CD14-positive monocyte (primary cell): ENCODE measurements around the gene GAA. TPM values are rescaled to one million over a fixed set of nuclear protein-coding genes. Genes with fewer than 3 reads are reported as not detected.

Experiments
- DNase-seq, 3 donors: peaks; one replicate each; pipeline ENCODE4 v3.0.0-alpha.2; 2011 to 2022
- H2AFZ ChIP-seq: 2 replicates; pipeline ENCODE4 v1.6.0; 2012; ENCODE audit warnings: mild to moderate bottlenecking, low read depth, low read length, inconsistent platforms; ENCODE audit not compliant: insufficient read depth, poor library complexity, severe bottlenecking
- H3K27ac ChIP-seq, 2 donors: 1 replicate in 1 of 2; 2 replicates in 1 of 2; pipeline ENCODE4 v1.5.1; 2012 to 2013; ENCODE audit warnings: low read length in 2 of 2, control low read depth in 1 of 2, inconsistent platforms in 1 of 2, low read depth in 1 of 2, mild to moderate bottlenecking in 1 of 2
- H3K27me3 ChIP-seq, 2 donors: one replicate each; pipeline versions ENCODE4 v1.6.0 to v1.6.1; 2011 to 2013; ENCODE audit warnings: low read length in 2 of 2; ENCODE audit not compliant: control insufficient read depth in 2 of 2, insufficient read depth in 2 of 2
- H3K36me3 ChIP-seq, 2 donors: replicated peaks in 1 of 2; 1 replicate in 1 of 2; 2 replicates in 1 of 2; pipeline versions ENCODE4 v1.5.1 to v1.6.1; 2012 to 2013; ENCODE audit warnings: low read length in 2 of 2, control low read depth in 1 of 2, inconsistent platforms in 1 of 2, mild to moderate bottlenecking in 1 of 2; ENCODE audit not compliant: insufficient read depth in 2 of 2, control insufficient read depth in 1 of 2
- H3K4me1 ChIP-seq, 2 donors: 1 replicate in 1 of 2; 2 replicates in 1 of 2; pipeline versions ENCODE4 v1.5.1 to v1.6.1; 2012 to 2013; ENCODE audit warnings: low read length in 2 of 2, control low read depth in 1 of 2, inconsistent platforms in 1 of 2, mild to moderate bottlenecking in 1 of 2, moderate library complexity in 1 of 2; ENCODE audit not compliant: insufficient read depth in 2 of 2, control insufficient read depth in 1 of 2
- H3K4me2 ChIP-seq: replicated peaks from 2 replicates; pipeline ENCODE3; 2012; ENCODE audit warnings: low read length, moderate library complexity, mild to moderate bottlenecking; ENCODE audit not compliant: poor library complexity, severe bottlenecking; ENCODE audit errors: extremely low read depth
- H3K4me3 ChIP-seq, 3 experiments: fragments of 200-600 bp in 1 of 3; sonication (generic) in 1 of 3; replicated peaks in 1 of 3; 1 replicate in 2 of 3; 2 replicates in 1 of 3; pipeline ENCODE4 v1.5.1; 2011 to 2013; ENCODE audit warnings: low read length in 3 of 3, mild to moderate bottlenecking in 3 of 3, control low read depth in 2 of 3, low read depth in 2 of 3, inconsistent platforms in 1 of 3, moderate library complexity in 1 of 3
- H3K79me2 ChIP-seq: 2 replicates; pipeline ENCODE4 v1.6.0; 2012; ENCODE audit warnings: mild to moderate bottlenecking, control low read depth, inconsistent platforms, low read length, moderate library complexity; ENCODE audit not compliant: insufficient read depth
- H3K9ac ChIP-seq: 2 replicates; pipeline ENCODE4 v1.6.0; 2017; ENCODE audit warnings: low read length, mild to moderate bottlenecking; ENCODE audit not compliant: insufficient read depth, poor library complexity, severe bottlenecking
- H3K9me3 ChIP-seq, 2 donors: replicated peaks in 1 of 2; 1 replicate in 1 of 2; 2 replicates in 1 of 2; pipeline versions ENCODE4 v1.5.1 to v1.6.1; 2012 to 2013; ENCODE audit warnings: low read length in 2 of 2, control low read depth in 1 of 2; ENCODE audit not compliant: control insufficient read depth in 1 of 2, insufficient read depth in 1 of 2
- H4K20me1 ChIP-seq: 2 replicates; pipeline ENCODE4 v1.6.0; 2012; ENCODE audit warnings: mild to moderate bottlenecking, low read length, control low read depth, moderate library complexity; ENCODE audit not compliant: insufficient read depth
- H3K27ac Mint-ChIP-seq, 7 donors: one replicate each; pipeline ENCODE4 v1.8.0; 2020; ENCODE audit warnings: mild to moderate bottlenecking in 7 of 7, mixed read lengths in 7 of 7, moderate library complexity in 6 of 7, inconsistent platforms in 2 of 7
- H3K27me3 Mint-ChIP-seq, 3 donors: one replicate each; pipeline ENCODE4 v1.8.0; 2021 to 2022; ENCODE audit warnings: low read depth in 3 of 3, mild to moderate bottlenecking in 3 of 3, mixed read lengths in 3 of 3, moderate library complexity in 3 of 3, inconsistent platforms in 1 of 3
- H3K36me3 Mint-ChIP-seq, 2 donors: one replicate each; pipeline ENCODE4 v1.8.0; 2020; ENCODE audit warnings: mixed read lengths in 2 of 2, inconsistent platforms in 1 of 2, mild to moderate bottlenecking in 1 of 2
- H3K4me1 Mint-ChIP-seq: one replicate; pipeline ENCODE4 v1.8.0; 2020; ENCODE audit warnings: mild to moderate bottlenecking, mixed read lengths
- H3K4me3 Mint-ChIP-seq, 2 donors: one replicate each; pipeline ENCODE4 v1.8.0; 2020; ENCODE audit warnings: mild to moderate bottlenecking in 2 of 2, mixed read lengths in 2 of 2, moderate library complexity in 1 of 2
- H3K9me3 Mint-ChIP-seq, 7 donors: one replicate each; pipeline ENCODE4 v1.8.0; 2020 to 2022; ENCODE audit warnings: mixed read lengths in 7 of 7, mild to moderate bottlenecking in 6 of 7, moderate library complexity in 6 of 7, inconsistent platforms in 2 of 7
- CTCF ChIP-seq: fragments of 200-600 bp; IDR thresholded peaks from one replicate; pipeline ENCODE4 v1.8.0; 2022; ENCODE audit warnings: antibody characterized with exemption, mild to moderate bottlenecking
- WGBS: methylation state at CpG from one replicate; pipeline ENCODE4 v1.1.5; 2013; ENCODE audit warnings: missing lambda C conversion rate; ENCODE audit not compliant: insufficient coverage; 5-methylcytosine and 5-hydroxymethylcytosine counted together
- intact Hi-C, 2 donors: fragments of 100-400 bp; cut with micrococcal nuclease; formaldehyde crosslinking; loops; one replicate each; pipeline versions ENCODE4 v1.15.0 to v1.15.1; 2023
- polyA plus RNA-seq, 3 donors: library from polyadenylated mRNA; depleted of rRNA in 1 of 3; unstranded in 2 of 3; stranded (reverse) in 1 of 3; fragments of 300-500 nt in 2 of 3; fragments of >200 nt in 1 of 3; fragmentation: Illumina TruSeq in 2 of 3; gene quantifications; 1 replicate in 2 of 3; 2 replicates in 1 of 3; pipeline ENCODE4 v1.2.3, GENCODE V29; 2012 to 2021

Gene GAA
- polyA plus RNA-seq, 3 donors = 116 to 140 (median 120) TPM

- peaks cover 51 to 55% of the 10 kb centered on the region in 2 donors for H3K36me3 ChIP-seq
- H2AFZ ChIP-seq = no peak overlapping the region
- peaks cover 0 to 3% of the 10 kb centered on the region in 2 donors for H3K27me3 ChIP-seq
- no peak for TF ChIP-seq CTCF
- Mint-ChIP-seq H3K36me3 (peaks cover 54 to 60% of the 10 kb centered on the region in 2 donors), H3K27ac (peak overlapping the region in 2 of 7 donors; percentile 15 to 47), H3K4me3 (no peak overlapping the region), H3K27me3 (peaks cover 1 to 15% (median 3%) of the 10 kb centered on the region in 3 donors), H3K9me3 (no peaks in the 10 kb centered on the region), H3K4me1 (no peaks in the 10 kb centered on the region)
- no peaks in the 10 kb centered on the region for H3K9me3 ChIP-seq
- DNase-seq = no peak
- no peak overlapping the region for H3K9ac ChIP-seq
- H3K4me3 ChIP-seq = no peak overlapping the region
- H3K79me2 ChIP-seq = no peaks in the 10 kb centered on the region
- H3K27ac ChIP-seq = no peak overlapping the region
- no peaks in the 10 kb centered on the region for H3K4me1 ChIP-seq
- intact Hi-C loops = no loop called here
- 100% methylated on average over 4 of the region's 5 CpGs for WGBS
- no peak overlapping the region for H3K4me2 ChIP-seq
- H4K20me1 ChIP-seq = no peaks in the 10 kb centered on the region
Observed at GRCh38 chr17:80132906-80133625, 31.7 kb downstream of the GAA start.

GRCh38 chr17:80133626-80133970, 32.2 kb downstream of the GAA start:
- WGBS = 96% methylated on average over 5 of the region's 6 CpGs
- no peaks in the 10 kb centered on the region for H3K9me3 Mint-ChIP-seq
- Histone ChIP-seq H3K9me3 (no peaks in the 10 kb centered on the region), H3K9ac (no peak overlapping the region), H4K20me1 (no peaks in the 10 kb centered on the region), H3K4me2 (no peak overlapping the region), H3K4me3 (no peak overlapping the region), H3K79me2 (no peaks in the 10 kb centered on the region), H2AFZ (no peak overlapping the region), H3K27ac (no peak overlapping the region), H3K27me3 (no peaks in the 10 kb centered on the region), H3K4me1 (no peaks in the 10 kb centered on the region), H3K36me3 (peaks cover 56 to 60% of the 10 kb centered on the region in 2 donors)
- H3K27me3 Mint-ChIP-seq = peaks cover 1 to 13% (median 3%) of the 10 kb centered on the region in 3 donors
- no peak overlapping the region for H3K4me3 Mint-ChIP-seq
- DNase-seq = no peak
- H3K27ac Mint-ChIP-seq = no peak overlapping the region
- H3K4me1 Mint-ChIP-seq = no peaks in the 10 kb centered on the region
- peaks cover 59 to 65% of the 10 kb centered on the region in 2 donors for H3K36me3 Mint-ChIP-seq
- TF ChIP-seq CTCF = no peak
- intact Hi-C loops = no loop called here
